AG09319 (cell line): Measurements from ENCODE around the gene TBXA2R.

ENCODE experiments used
- DNase-seq: peaks from one replicate; pipeline ENCODE4 v3.0.0-alpha.2; 2010; ENCODE audit warnings: low read depth; ENCODE audit errors: extremely low read depth
- CTCF ChIP-seq: IDR thresholded peaks from 2 replicates; pipeline ENCODE4 v1.5.1; 2011; ENCODE audit warnings: low read depth, mild to moderate bottlenecking, inconsistent platforms, low read length, moderate library complexity

Gene TBXA2R

GRCh38 chr19:3612330-3612729 is 5.7 kb upstream of the TBXA2R start:
- TF ChIP-seq CTCF = no peak
- no peak for DNase-seq

- no peak for DNase-seq
- TF ChIP-seq CTCF = no peak
Measured at GRCh38 chr19:3611841-3612240, 5.2 kb upstream of the TBXA2R start.

- TF ChIP-seq CTCF = no peak
- no peak for DNase-seq
Measured at GRCh38 chr19:3610745-3611717, 4.4 kb upstream of the TBXA2R start.

GRCh38 chr19:3609779-3610719 is 3.4 kb upstream of the TBXA2R start:
- no peak for TF ChIP-seq CTCF
- no peak for DNase-seq

GRCh38 chr19:3608750-3609322 is 2.2 kb upstream of the TBXA2R start:
- no peak for TF ChIP-seq CTCF
- DNase-seq = no peak

- no peak for DNase-seq
Measured at GRCh38 chr19:3608079-3608641, 1.5 kb upstream of the TBXA2R start.

More at GRCh38 chr19:3608079-3608641, 1.5 kb upstream of the TBXA2R start:
- TF ChIP-seq CTCF = no peak
